ENCODE results near the gene CFAP410.

DNA sequence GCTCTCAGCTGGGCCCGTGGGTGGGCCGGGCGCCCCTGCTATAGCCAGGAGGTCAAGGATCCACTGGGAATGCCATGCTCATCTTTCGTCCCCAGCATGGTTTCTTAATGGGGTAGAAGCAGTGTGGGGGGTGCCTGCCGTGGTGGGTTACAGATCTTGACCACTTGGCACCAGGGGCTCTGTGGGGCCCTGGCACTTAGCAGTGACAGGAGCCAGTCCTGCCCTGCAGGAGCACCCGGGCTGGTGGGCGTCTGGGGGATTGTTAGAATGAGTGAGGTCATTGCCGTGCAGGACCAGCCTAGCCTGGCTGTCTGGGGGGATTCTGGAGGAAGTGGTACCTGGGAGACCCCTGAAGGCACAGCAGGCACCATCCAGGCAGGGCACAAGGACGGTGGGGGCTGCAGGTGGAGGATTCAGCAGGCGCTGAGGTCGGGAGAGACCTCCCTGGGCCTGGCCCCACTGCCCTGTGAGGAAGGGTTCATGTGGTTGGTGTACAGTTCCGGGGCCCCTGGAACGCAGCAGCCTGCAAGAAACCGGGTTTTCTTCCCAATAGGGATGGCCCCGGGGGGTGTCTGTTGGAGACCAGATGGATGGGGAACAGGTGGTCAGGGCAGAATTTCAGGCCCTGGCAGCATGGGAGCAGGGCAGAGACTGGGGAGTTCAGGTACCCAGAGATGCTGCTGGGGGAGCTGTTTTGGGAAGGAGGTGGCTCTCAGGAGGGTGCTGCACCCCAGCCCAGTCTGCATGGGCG lies 48.7 kb downstream of the CFAP410 start:
- TF ChIP-seq, protein P1, sequence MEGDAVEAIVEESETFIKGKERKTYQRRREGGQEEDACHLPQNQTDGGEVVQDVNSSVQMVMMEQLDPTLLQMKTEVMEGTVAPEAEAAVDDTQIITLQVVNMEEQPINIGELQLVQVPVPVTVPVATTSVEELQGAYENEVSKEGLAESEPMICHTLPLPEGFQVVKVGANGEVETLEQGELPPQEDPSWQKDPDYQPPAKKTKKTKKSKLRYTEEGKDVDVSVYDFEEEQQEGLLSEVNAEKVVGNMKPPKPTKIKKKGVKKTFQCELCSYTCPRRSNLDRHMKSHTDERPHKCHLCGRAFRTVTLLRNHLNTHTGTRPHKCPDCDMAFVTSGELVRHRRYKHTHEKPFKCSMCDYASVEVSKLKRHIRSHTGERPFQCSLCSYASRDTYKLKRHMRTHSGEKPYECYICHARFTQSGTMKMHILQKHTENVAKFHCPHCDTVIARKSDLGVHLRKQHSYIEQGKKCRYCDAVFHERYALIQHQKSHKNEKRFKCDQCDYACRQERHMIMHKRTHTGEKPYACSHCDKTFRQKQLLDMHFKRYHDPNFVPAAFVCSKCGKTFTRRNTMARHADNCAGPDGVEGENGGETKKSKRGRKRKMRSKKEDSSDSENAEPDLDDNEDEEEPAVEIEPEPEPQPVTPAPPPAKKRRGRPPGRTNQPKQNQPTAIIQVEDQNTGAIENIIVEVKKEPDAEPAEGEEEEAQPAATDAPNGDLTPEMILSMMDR (IDR thresholded peaks at IDR 0.05): no peak
- TF ChIP-seq SP1 (CRISPR knock-in tag; conservative IDR thresholded peaks at IDR 0.05): no peak
- TF ChIP-seq, protein P2, sequence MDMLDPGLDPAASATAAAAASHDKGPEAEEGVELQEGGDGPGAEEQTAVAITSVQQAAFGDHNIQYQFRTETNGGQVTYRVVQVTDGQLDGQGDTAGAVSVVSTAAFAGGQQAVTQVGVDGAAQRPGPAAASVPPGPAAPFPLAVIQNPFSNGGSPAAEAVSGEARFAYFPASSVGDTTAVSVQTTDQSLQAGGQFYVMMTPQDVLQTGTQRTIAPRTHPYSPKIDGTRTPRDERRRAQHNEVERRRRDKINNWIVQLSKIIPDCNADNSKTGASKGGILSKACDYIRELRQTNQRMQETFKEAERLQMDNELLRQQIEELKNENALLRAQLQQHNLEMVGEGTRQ (CRISPR knock-in tag; IDR thresholded peaks at IDR 0.05): no peak
- TF ChIP-seq, protein P3, sequence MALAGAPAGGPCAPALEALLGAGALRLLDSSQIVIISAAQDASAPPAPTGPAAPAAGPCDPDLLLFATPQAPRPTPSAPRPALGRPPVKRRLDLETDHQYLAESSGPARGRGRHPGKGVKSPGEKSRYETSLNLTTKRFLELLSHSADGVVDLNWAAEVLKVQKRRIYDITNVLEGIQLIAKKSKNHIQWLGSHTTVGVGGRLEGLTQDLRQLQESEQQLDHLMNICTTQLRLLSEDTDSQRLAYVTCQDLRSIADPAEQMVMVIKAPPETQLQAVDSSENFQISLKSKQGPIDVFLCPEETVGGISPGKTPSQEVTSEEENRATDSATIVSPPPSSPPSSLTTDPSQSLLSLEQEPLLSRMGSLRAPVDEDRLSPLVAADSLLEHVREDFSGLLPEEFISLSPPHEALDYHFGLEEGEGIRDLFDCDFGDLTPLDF (CRISPR knock-in tag; IDR thresholded peaks at IDR 0.05): no peak
- TF ChIP-seq ATF1 (CRISPR knock-in tag; IDR thresholded peaks at IDR 0.05): no peak
- TF ChIP-seq, protein P4, sequence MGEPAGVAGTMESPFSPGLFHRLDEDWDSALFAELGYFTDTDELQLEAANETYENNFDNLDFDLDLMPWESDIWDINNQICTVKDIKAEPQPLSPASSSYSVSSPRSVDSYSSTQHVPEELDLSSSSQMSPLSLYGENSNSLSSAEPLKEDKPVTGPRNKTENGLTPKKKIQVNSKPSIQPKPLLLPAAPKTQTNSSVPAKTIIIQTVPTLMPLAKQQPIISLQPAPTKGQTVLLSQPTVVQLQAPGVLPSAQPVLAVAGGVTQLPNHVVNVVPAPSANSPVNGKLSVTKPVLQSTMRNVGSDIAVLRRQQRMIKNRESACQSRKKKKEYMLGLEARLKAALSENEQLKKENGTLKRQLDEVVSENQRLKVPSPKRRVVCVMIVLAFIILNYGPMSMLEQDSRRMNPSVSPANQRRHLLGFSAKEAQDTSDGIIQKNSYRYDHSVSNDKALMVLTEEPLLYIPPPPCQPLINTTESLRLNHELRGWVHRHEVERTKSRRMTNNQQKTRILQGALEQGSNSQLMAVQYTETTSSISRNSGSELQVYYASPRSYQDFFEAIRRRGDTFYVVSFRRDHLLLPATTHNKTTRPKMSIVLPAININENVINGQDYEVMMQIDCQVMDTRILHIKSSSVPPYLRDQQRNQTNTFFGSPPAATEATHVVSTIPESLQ (CRISPR knock-in tag; IDR thresholded peaks at IDR 0.05): no peak
- TF ChIP-seq TP53 (CRISPR knock-in tag; IDR thresholded peaks at IDR 0.05): no peak
- TF ChIP-seq JUN (CRISPR knock-in tag; IDR thresholded peaks at IDR 0.05): no peak
